Stimulated activated CD8-positive, alpha-beta memory T cell treated with anti-CD3 and anti-CD28 coated beads, Interleukin-15, amount 100 ng/mL, for 24 hours (primary cell): ENCODE results near the gene FAM9B.

Experiments used
- DNase-seq: peaks from one replicate; pipeline ENCODE4 v3.0.0-alpha.2; 2020; ENCODE audit warnings: low read depth

Gene FAM9B

DNA sequence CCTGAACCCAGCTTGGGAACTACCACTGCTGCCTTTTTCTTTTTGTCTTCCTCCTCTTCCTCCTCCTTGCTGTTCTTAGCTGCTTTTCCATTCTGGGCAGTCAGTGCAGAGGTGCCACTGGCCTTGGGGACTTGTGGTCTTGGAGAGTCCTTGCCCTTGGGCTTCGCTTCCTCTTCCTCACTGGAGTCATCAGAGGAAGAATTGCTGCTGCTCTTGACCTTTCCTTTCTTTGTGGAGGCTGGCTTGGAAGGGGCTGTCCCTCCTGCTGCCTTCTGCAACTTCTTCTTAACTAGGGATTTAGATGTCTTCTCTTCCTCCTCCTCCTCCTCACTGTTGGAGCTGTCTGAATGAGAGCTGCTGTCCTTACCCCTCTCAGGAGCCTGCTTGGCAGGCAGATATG, 53.2 kb downstream of the FAM9B start:
- DNase-seq, result no peak
